Neural cell (in vitro differentiated cells): ENCODE data around the gene RUNX3.

Source experiments
- EP300 ChIP-seq: fragments of 450-650 bp; conservative IDR thresholded peaks from 2 replicates; pipeline ENCODE4 v1.6.1; 2014; ENCODE audit warnings: antibody characterized with exemption, mild to moderate bottlenecking, moderate library complexity; ENCODE audit not compliant: poor library complexity, severe bottlenecking
- EZH2 ChIP-seq: fragments of 200-600, 300-800 bp; shearing (Covaris generic), sonication (generic); IDR thresholded peaks from 2 replicates; pipeline ENCODE4 v1.6.1; 2014; ENCODE audit warnings: antibody characterized with exemption, low read length, borderline replicate concordance, mild to moderate bottlenecking; ENCODE audit not compliant: insufficient read depth, poor library complexity, severe bottlenecking
- MXI1 ChIP-seq: fragments of 450-650 bp; conservative IDR thresholded peaks from 2 replicates; pipeline ENCODE4 v1.6.1; 2014; ENCODE audit warnings: antibody characterized with exemption, mild to moderate bottlenecking; ENCODE audit not compliant: poor library complexity, severe bottlenecking
- POLR2AphosphoS5 ChIP-seq: IDR thresholded peaks from 2 replicates; pipeline ENCODE4 v1.6.1; 2012
- RAD21 ChIP-seq: fragments of 450-650 bp; conservative IDR thresholded peaks from 2 replicates; pipeline ENCODE4 v1.6.1; 2014; ENCODE audit warnings: antibody characterized with exemption, mild to moderate bottlenecking, moderate library complexity
- SMC3 ChIP-seq: fragments of 450-650 bp; conservative IDR thresholded peaks from 2 replicates; pipeline ENCODE4 v1.6.1; 2014; ENCODE audit warnings: antibody characterized with exemption, mild to moderate bottlenecking, moderate library complexity; ENCODE audit not compliant: poor library complexity
- TAF1 ChIP-seq: IDR thresholded peaks from 2 replicates; pipeline ENCODE4 v1.6.1; 2012; ENCODE audit warnings: low read depth
- TF ChIP-seq, protein P1 (sequence below): fragments of 450-650 bp; IDR thresholded peaks from 2 replicates; pipeline ENCODE4 v1.5.1; 2014; ENCODE audit warnings: antibody characterized with exemption, mild to moderate bottlenecking, moderate library complexity; ENCODE audit not compliant: poor library complexity, severe bottlenecking
- TF ChIP-seq, protein P2 (sequence below): IDR thresholded peaks from 2 replicates; pipeline ENCODE4 v1.6.1; 2012; ENCODE audit warnings: borderline replicate concordance

DNA sequence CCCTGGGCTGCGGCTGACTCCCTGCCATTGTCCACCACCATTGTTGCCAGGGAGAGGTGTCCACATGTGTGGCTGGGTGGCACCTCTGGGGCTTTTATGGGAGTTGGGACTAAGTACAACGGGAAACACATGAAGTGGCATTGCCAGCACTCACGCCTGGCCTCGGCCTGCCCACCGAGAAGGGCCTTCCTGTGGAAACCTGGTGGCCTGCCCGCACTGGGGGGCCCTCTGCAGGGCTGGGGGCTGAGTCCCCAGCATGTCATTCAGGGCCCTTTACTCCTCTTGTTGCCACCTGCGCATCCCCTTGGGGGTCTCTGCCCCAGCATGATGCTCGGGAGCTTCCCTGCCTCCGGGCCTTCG lies 35.5 kb upstream of the RUNX3 start:
- TF ChIP-seq, protein P1, sequence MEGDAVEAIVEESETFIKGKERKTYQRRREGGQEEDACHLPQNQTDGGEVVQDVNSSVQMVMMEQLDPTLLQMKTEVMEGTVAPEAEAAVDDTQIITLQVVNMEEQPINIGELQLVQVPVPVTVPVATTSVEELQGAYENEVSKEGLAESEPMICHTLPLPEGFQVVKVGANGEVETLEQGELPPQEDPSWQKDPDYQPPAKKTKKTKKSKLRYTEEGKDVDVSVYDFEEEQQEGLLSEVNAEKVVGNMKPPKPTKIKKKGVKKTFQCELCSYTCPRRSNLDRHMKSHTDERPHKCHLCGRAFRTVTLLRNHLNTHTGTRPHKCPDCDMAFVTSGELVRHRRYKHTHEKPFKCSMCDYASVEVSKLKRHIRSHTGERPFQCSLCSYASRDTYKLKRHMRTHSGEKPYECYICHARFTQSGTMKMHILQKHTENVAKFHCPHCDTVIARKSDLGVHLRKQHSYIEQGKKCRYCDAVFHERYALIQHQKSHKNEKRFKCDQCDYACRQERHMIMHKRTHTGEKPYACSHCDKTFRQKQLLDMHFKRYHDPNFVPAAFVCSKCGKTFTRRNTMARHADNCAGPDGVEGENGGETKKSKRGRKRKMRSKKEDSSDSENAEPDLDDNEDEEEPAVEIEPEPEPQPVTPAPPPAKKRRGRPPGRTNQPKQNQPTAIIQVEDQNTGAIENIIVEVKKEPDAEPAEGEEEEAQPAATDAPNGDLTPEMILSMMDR = no peak
- TF ChIP-seq POLR2AphosphoS5 (no peak), SMC3 (no peak), RAD21 (no peak), EP300 (no peak), EZH2 (no peak), TAF1 (no peak), MXI1 (no peak)
- TF ChIP-seq, protein P2, sequence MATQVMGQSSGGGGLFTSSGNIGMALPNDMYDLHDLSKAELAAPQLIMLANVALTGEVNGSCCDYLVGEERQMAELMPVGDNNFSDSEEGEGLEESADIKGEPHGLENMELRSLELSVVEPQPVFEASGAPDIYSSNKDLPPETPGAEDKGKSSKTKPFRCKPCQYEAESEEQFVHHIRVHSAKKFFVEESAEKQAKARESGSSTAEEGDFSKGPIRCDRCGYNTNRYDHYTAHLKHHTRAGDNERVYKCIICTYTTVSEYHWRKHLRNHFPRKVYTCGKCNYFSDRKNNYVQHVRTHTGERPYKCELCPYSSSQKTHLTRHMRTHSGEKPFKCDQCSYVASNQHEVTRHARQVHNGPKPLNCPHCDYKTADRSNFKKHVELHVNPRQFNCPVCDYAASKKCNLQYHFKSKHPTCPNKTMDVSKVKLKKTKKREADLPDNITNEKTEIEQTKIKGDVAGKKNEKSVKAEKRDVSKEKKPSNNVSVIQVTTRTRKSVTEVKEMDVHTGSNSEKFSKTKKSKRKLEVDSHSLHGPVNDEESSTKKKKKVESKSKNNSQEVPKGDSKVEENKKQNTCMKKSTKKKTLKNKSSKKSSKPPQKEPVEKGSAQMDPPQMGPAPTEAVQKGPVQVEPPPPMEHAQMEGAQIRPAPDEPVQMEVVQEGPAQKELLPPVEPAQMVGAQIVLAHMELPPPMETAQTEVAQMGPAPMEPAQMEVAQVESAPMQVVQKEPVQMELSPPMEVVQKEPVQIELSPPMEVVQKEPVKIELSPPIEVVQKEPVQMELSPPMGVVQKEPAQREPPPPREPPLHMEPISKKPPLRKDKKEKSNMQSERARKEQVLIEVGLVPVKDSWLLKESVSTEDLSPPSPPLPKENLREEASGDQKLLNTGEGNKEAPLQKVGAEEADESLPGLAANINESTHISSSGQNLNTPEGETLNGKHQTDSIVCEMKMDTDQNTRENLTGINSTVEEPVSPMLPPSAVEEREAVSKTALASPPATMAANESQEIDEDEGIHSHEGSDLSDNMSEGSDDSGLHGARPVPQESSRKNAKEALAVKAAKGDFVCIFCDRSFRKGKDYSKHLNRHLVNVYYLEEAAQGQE = no peak
